H9 (cell line): Measurements from ENCODE around the gene R3HDM2. TPM values are rescaled to one million over a fixed set of nuclear protein-coding genes. Genes with fewer than 3 reads are reported as not detected.

ENCODE experiments used
- DNase-seq: peaks from one replicate; pipeline ENCODE4 v3.0.0-alpha.2; 2017
- H2AFZ ChIP-seq: one replicate; pipeline ENCODE4 v1.6.1; 2013; ENCODE audit warnings: mild to moderate bottlenecking, low read length, control low read depth, moderate library complexity
- H2AK5ac ChIP-seq: 2 replicates; pipeline ENCODE4 v1.6.1; 2013; ENCODE audit warnings: low read length, control low read depth, mixed read lengths; ENCODE audit not compliant: insufficient read length
- H2BK120ac ChIP-seq: one replicate; pipeline ENCODE4 v1.6.1; 2013; ENCODE audit warnings: low read depth, mild to moderate bottlenecking, low read length, control low read depth, inconsistent platforms; ENCODE audit not compliant: poor library complexity, severe bottlenecking
- H2BK12ac ChIP-seq: 2 replicates; pipeline ENCODE4 v1.6.1; 2013; ENCODE audit warnings: low read length, control low read depth, mixed read lengths, low read depth; ENCODE audit not compliant: insufficient read length
- H2BK15ac ChIP-seq: 2 replicates; pipeline ENCODE4 v1.6.1; 2013; ENCODE audit warnings: low read depth, low read length, control low read depth
- H2BK20ac ChIP-seq: one replicate; pipeline ENCODE4 v1.6.1; 2013; ENCODE audit warnings: low read depth, mild to moderate bottlenecking, low read length, control low read depth, inconsistent platforms; ENCODE audit not compliant: poor library complexity, severe bottlenecking
- H2BK5ac ChIP-seq: 2 replicates; pipeline ENCODE4 v1.6.1; 2013; ENCODE audit warnings: low read length, control low read depth, mixed read lengths; ENCODE audit not compliant: insufficient read length
- H3K14ac ChIP-seq: 2 replicates; pipeline ENCODE4 v1.6.1; 2013; ENCODE audit warnings: low read length, control low read depth; ENCODE audit not compliant: insufficient read depth
- H3K18ac ChIP-seq: 2 replicates; pipeline ENCODE4 v1.6.1; 2013; ENCODE audit warnings: low read depth, mild to moderate bottlenecking, mixed read lengths, low read length, control low read depth; ENCODE audit not compliant: insufficient read length
- H3K23ac ChIP-seq: 2 replicates; pipeline ENCODE4 v1.6.1; 2013; ENCODE audit warnings: low read length, control low read depth, mixed read lengths, low read depth; ENCODE audit not compliant: insufficient read length
- H3K23me2 ChIP-seq: 2 replicates; pipeline ENCODE4 v1.6.1; 2013; ENCODE audit warnings: low read depth, mild to moderate bottlenecking, mixed read lengths, low read length, control low read depth; ENCODE audit not compliant: insufficient read length, poor library complexity, severe bottlenecking
- H3K27ac ChIP-seq: 2 replicates; pipeline ENCODE4 v1.5.1; 2013; ENCODE audit warnings: low read length, control low read depth, mixed read lengths, low read depth; ENCODE audit not compliant: insufficient read length
- H3K27me3 ChIP-seq: 2 replicates; pipeline ENCODE4 v1.6.1; 2013; ENCODE audit warnings: low read length, control low read depth, inconsistent platforms; ENCODE audit not compliant: insufficient read depth
- H3K4ac ChIP-seq: 2 replicates; pipeline ENCODE4 v1.6.1; 2013; ENCODE audit warnings: low read depth, mild to moderate bottlenecking, control low read depth, inconsistent platforms, low read length, moderate library complexity
- H3K4me1 ChIP-seq: 2 replicates; pipeline ENCODE4 v1.6.1; 2013; ENCODE audit warnings: low read length, control low read depth, inconsistent platforms; ENCODE audit not compliant: insufficient read depth
- H3K4me2 ChIP-seq: 2 replicates; pipeline ENCODE4 v1.6.1; 2013; ENCODE audit warnings: low read length, control low read depth, mixed read lengths; ENCODE audit not compliant: insufficient read length, insufficient read depth
- H3K56ac ChIP-seq: 2 replicates; pipeline ENCODE4 v1.6.1; 2013; ENCODE audit warnings: low read depth, mild to moderate bottlenecking, mixed read lengths, low read length, control low read depth; ENCODE audit not compliant: insufficient read length
- H3K79me1 ChIP-seq: 2 replicates; pipeline ENCODE4 v1.6.1; 2013; ENCODE audit warnings: low read depth, mild to moderate bottlenecking, moderate library complexity, low read length, control low read depth, inconsistent platforms; ENCODE audit not compliant: insufficient read depth, poor library complexity, severe bottlenecking
- H3K79me2 ChIP-seq: 2 replicates; pipeline ENCODE4 v1.6.1; 2013; ENCODE audit warnings: low read length, control low read depth, inconsistent platforms; ENCODE audit not compliant: insufficient read depth
- H3K9ac ChIP-seq: 2 replicates; pipeline ENCODE4 v1.6.1; 2013; ENCODE audit warnings: low read length, control low read depth, mixed read lengths; ENCODE audit not compliant: insufficient read length; ENCODE audit errors: extremely low read depth
- H3K9me3 ChIP-seq: one replicate; pipeline ENCODE4 v1.6.1; 2013; ENCODE audit warnings: low read depth, low read length, inconsistent platforms; ENCODE audit not compliant: control insufficient read depth
- H3T11ph ChIP-seq: one replicate; pipeline ENCODE4 v1.6.1; 2013; ENCODE audit warnings: mild to moderate bottlenecking, low read length, control low read depth, inconsistent platforms
- H4K20me1 ChIP-seq: one replicate; pipeline ENCODE4 v1.6.1; 2013; ENCODE audit not compliant: control insufficient read depth, insufficient read length, insufficient read depth
- H4K5ac ChIP-seq: 2 replicates; pipeline ENCODE4 v1.6.1; 2013; ENCODE audit warnings: low read depth, mild to moderate bottlenecking, mixed read lengths, low read length, control low read depth; ENCODE audit not compliant: insufficient read length
- H4K8ac ChIP-seq: replicated peaks from 2 replicates; pipeline ENCODE4 v1.6.1; 2013; ENCODE audit warnings: low read length, control low read depth, mixed read lengths, low read depth; ENCODE audit not compliant: insufficient read length
- H4K91ac ChIP-seq: 2 replicates; pipeline ENCODE4 v1.6.1; 2013; ENCODE audit warnings: low read depth, mild to moderate bottlenecking, moderate library complexity, mixed read lengths, low read length, control low read depth; ENCODE audit not compliant: insufficient read length
- H3K27ac Mint-ChIP-seq, 3 experiments: 2 replicates in 2 of 3; 3 replicates in 1 of 3; pipeline ENCODE4 v1.8.0; 2020 to 2021; ENCODE audit warnings: mixed read lengths in 3 of 3, mild to moderate bottlenecking in 1 of 3, moderate library complexity in 1 of 3
- H3K27me3 Mint-ChIP-seq: 2 replicates; pipeline ENCODE4 v1.8.0; 2021; ENCODE audit warnings: low read depth, mild to moderate bottlenecking, moderate library complexity, mixed read lengths
- H3K36me3 Mint-ChIP-seq, 3 experiments: 2 replicates in 2 of 3; 3 replicates in 1 of 3; pipeline ENCODE4 v1.8.0; 2020 to 2021; ENCODE audit warnings: low read depth in 3 of 3, mixed read lengths in 3 of 3; ENCODE audit not compliant: insufficient read depth in 1 of 3
- H3K4me1 Mint-ChIP-seq, 2 experiments: 2 replicates each; pipeline ENCODE4 v1.8.0; 2020; ENCODE audit warnings: mixed read lengths in 2 of 2
- H3K4me3 Mint-ChIP-seq, 2 experiments: 2 replicates in 1 of 2; 3 replicates in 1 of 2; pipeline ENCODE4 v1.8.0; 2020 to 2021; ENCODE audit warnings: mild to moderate bottlenecking in 2 of 2, mixed read lengths in 2 of 2, moderate library complexity in 1 of 2
- H3K9me3 Mint-ChIP-seq, 2 experiments: 2 replicates in 1 of 2; 3 replicates in 1 of 2; pipeline ENCODE4 v1.8.0; 2020; ENCODE audit warnings: mild to moderate bottlenecking in 2 of 2, mixed read lengths in 2 of 2, moderate library complexity in 1 of 2
- CTCF ChIP-seq: fragments of 200-600 bp; sonication (generic); conservative IDR thresholded peaks from 3 replicates; pipeline ENCODE4 v1.8.0; 2021; ENCODE audit warnings: antibody characterized with exemption, mild to moderate bottlenecking
- WGBS: extraction: QIAGEN DNeasy Blood & Tissue Kit; methylation state at CpG from one replicate; pipeline ENCODE4 v1.1.7; 2013; ENCODE audit warnings: missing lambda C conversion rate, low lambda C conversion rate, mixed read lengths; ENCODE audit not compliant: insufficient read length; ENCODE audit errors: extremely low coverage; 5-methylcytosine and 5-hydroxymethylcytosine counted together
- total RNA-seq: library from RNA; stranded (reverse); gene quantifications from 2 replicates; pipeline ENCODE4 v1.2.1, GENCODE V29; 2021

The R3HDM2 gene
- total RNA-seq, 1 experiment from 2014 or later = 43.9 TPM

- H3K79me2 ChIP-seq = no peaks in the 10 kb centered on the region
- H3K23ac ChIP-seq = no peak overlapping the region
- no peak for DNase-seq
- H2BK120ac ChIP-seq = no peak overlapping the region
- no peak overlapping the region for H3K18ac ChIP-seq
- no peak overlapping the region for H3K4me2 ChIP-seq
- no peak overlapping the region for H3T11ph ChIP-seq
- no peaks in the 10 kb centered on the region for H3K23me2 ChIP-seq
- no peaks in the 10 kb centered on the region for H3K79me1 ChIP-seq
- no peak overlapping the region for H2BK5ac ChIP-seq
- no peak overlapping the region for H2BK15ac ChIP-seq
- Mint-ChIP-seq H3K4me1 (peaks cover 0 to 6% of the 10 kb centered on the region in 2 experiments; a peak in 3 of 4 replicates), H3K27me3 (no peaks in the 10 kb centered on the region), H3K4me3 (no peak overlapping the region), H3K27ac (peak overlapping the region in 1 of 3 experiments; percentile 21; a peak in 1 of 7 replicates), H3K36me3 (peaks cover 13 to 23% (median 17%) of the 10 kb centered on the region in 3 experiments), H3K9me3 (peaks cover 14 to 15% of the 10 kb centered on the region in 2 experiments)
- no CpG with 5 or more reads among the region's 3 CpGs for whole genome bisulfite sequencing
- no peaks in the 10 kb centered on the region for H4K20me1 ChIP-seq
- H4K8ac ChIP-seq = no peak overlapping the region
- no peak overlapping the region for H3K14ac ChIP-seq
- no peak overlapping the region for H2BK20ac ChIP-seq
- H3K4ac ChIP-seq = no peak overlapping the region
- H2AK5ac ChIP-seq = no peak overlapping the region
- no peaks in the 10 kb centered on the region for H3K4me1 ChIP-seq
- no peak overlapping the region for H4K5ac ChIP-seq
- no peak overlapping the region for H2AFZ ChIP-seq
- no peaks in the 10 kb centered on the region for H3K9me3 ChIP-seq
- no peak for TF ChIP-seq CTCF
- H3K56ac ChIP-seq = no peak overlapping the region
- H3K9ac ChIP-seq = no peak overlapping the region
- no peak overlapping the region for H4K91ac ChIP-seq
- H3K27me3 ChIP-seq = no peaks in the 10 kb centered on the region
- H2BK12ac ChIP-seq = no peak overlapping the region
- H3K27ac ChIP-seq = no peak overlapping the region
Measured at GRCh38 chr12:57369202-57369601, 61.6 kb downstream of the R3HDM2 start.
